ENCODE measurements around the gene MLLT6.

Gene MLLT6

GRCh38 chr17:38704606-38705522, at the start of gene MLLT6:
Gene MLLT6, plus strand, starts transcription at chr17:38705273. Its CDS starts 360 bp downstream, at chr17:38705633.
- DNase-seq: peak; percentile 85
- in situ Hi-C loops (cut with HindIII; ENCODE audit: low pct_ligation_motif_present, low pct_unique_long_range_greater_than_20kb, low sequenced_read_pairs): no loop called here

DNA sequence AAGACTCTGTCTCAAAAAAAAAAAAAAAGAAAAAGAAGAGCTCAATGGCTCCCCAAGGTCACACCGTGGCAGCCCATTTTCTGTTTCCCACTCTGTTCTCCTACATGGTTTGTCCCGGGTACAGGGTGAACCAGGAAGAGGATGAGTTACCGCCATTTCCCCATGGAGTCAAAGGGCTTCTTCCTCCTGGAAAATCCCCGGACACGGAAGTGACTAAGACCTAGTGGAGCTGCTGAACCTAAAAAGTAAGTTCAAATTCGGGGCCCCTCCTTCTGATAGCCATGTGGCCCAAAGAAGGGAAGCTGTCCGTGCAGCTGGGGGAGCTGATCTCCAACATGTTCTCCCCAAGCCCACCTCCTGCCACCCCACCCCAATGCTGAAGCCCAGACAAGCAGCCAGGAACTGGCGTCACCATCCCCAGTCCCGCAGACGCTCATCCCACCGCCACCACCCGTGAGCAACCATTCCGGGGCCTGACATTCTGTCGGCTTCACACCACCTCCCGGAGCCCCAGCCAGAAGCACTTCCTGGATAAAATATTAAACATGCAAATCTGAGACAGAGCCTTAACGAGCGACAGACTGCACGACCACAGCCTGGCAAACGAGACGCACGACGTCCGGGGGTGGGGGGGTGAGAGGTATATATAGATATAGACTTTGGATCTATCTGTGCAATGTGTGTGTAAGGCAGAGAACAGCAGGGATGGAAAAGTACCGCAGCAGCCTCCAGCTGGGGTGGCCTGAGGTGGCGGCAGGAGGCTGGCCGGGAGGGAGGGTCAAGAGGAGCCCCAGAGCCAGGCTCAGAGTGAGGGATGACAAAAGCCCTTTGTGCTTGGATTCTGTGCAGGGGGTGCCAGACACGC, 47.9 kb upstream of the MLLT6 start:
- DNase-seq: no peak
- in situ Hi-C loops (cut with HindIII; ENCODE audit: low pct_ligation_motif_present, low pct_unique_long_range_greater_than_20kb, low sequenced_read_pairs): no loop called here

GRCh38 chr17:38657824-38658740, 47.0 kb upstream of the MLLT6 start:
- DNase-seq: no peak
- in situ Hi-C loops (cut with HindIII; ENCODE audit: low pct_ligation_motif_present, low pct_unique_long_range_greater_than_20kb, low sequenced_read_pairs): no loop called here

GRCh38 chr17:38658741-38659345, 46.2 kb upstream of the MLLT6 start:
- no peak for DNase-seq
- in situ Hi-C loops (cut with HindIII; ENCODE audit: low pct_ligation_motif_present, low pct_unique_long_range_greater_than_20kb, low sequenced_read_pairs): no loop called here

DNA sequence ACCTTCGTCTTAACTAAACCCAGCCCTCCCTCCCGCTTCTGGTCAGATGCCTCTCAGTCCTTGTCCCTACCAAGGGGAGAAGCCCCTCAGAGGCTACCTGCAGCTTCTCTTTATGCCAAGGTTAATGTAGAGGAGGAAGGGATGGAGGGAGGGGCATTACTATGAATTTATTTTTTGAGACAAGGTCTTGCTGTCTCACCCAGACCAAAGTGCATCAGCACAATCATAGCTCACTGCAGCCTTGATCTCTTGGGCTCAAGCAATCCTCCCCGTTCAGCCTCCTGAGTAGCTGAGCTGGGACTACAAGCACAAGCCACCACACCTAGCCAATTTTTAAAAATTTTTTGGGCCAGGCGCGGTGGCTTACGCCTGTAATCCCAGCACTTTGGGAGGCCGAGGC, 45.7 kb upstream of the MLLT6 start:
- in situ Hi-C loops (cut with HindIII; ENCODE audit: low pct_ligation_motif_present, low pct_unique_long_range_greater_than_20kb, low sequenced_read_pairs): no loop called here
- no peak for DNase-seq

DNA sequence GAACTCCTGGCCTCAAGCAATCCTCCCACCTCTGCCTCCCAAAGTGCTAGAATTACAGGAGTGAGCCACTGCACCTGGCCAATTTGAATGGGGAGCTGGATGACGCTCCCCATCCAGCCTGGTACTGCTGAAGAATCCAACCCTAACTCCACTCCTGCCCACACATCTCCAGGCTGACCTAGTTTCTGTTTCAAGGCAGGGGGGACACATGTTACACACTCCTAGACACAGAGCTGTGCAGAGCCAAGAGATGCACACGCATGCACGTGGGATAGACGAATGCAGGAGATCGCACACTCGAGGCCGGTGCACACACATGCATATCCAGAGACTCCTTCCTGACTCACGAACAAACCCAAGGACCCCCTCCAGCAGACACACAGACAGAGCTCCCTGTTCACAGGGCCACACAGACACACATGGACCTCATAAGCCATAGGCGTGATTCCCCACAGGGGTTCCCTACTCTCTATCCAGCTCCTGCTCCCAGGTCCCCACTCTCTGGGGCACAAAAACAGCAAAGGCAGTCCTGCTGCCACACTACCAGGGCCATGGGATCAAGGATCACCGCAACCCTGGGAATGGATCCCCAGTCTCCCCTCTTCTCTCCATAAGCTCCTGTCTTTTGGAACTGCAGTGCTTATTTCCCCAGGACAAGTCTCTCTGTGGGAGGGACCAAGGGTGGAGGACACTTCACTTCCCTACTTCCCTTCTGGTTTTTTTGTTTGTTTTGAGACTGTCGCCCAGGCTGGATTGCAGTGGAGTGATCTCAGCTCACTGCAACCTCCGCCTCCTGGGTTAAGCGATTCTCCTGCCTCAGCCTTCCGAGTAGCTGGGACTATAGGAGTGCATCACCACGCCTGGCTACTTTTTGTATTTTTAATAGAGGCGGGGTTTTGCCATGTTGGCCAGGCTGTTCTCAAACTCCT, 44.7 kb upstream of the MLLT6 start:
- in situ Hi-C loops (cut with HindIII; ENCODE audit: low pct_ligation_motif_present, low pct_unique_long_range_greater_than_20kb, low sequenced_read_pairs): no loop called here
- DNase-seq: no peak

- in situ Hi-C loops (cut with HindIII; ENCODE audit: low pct_ligation_motif_present, low pct_unique_long_range_greater_than_20kb, low sequenced_read_pairs): no loop called here
- DNase-seq: peak; percentile 84
Measured at GRCh38 chr17:38663125-38663751, 41.8 kb upstream of the MLLT6 start.

DNA sequence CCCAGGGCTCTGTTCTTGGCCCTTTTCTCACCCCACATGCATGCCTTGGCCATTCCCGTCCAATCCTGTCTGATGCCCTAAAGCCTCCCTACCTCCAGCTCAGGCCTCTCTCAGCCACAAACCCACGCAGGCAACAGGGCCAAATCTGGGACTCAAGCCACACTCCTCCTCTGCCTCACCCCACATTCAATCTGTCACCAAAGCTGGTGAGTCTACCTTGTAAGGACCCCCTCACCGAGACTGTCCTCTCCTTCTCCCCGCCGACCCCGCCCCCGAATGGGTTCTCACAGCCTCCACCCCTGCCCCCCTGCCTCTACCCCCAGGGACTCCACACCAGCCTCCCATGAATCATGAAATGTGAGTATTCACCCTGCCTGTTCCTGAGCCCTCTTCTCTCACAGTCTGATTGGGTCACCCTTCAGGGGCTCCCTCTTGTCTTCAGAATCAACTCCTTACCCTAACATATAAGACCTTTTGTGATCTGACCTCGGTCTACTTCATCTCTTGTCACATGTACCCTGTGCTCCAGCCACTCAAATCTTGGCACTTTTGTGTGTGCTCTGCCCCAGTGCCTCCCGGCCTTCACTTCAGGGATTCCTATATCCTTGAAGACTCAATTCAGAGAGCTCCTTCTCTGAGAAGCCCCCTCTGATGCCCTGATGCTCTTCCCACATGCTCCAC, 41.0 kb upstream of the MLLT6 start:
- DNase-seq: no peak
- in situ Hi-C loops (cut with HindIII; ENCODE audit: low pct_ligation_motif_present, low pct_unique_long_range_greater_than_20kb, low sequenced_read_pairs): no loop called here

GRCh38 chr17:38667099-38667786, 37.8 kb upstream of the MLLT6 start:
- DNase-seq: peak; percentile 76
- in situ Hi-C loops (cut with HindIII; ENCODE audit: low pct_ligation_motif_present, low pct_unique_long_range_greater_than_20kb, low sequenced_read_pairs): no loop called here

DNA sequence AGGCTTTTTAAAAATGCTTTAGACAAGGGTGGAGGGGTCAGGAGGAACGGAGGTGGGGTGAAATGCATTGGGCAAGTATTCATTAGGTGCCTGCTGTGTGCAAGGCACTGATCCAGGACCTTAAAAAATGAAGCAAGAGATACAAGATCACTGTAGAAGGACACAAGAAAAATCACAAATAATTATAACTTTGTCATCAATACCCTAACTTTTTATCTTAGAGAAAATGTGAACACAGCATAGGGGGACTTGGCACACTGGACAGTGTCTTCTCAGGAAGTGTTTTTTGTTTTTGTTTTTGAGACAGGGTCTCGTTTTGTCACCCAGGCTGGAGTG, 37.3 kb upstream of the MLLT6 start:
- DNase-seq: no peak
- in situ Hi-C loops (cut with HindIII; ENCODE audit: low pct_ligation_motif_present, low pct_unique_long_range_greater_than_20kb, low sequenced_read_pairs): no loop called here

DNA sequence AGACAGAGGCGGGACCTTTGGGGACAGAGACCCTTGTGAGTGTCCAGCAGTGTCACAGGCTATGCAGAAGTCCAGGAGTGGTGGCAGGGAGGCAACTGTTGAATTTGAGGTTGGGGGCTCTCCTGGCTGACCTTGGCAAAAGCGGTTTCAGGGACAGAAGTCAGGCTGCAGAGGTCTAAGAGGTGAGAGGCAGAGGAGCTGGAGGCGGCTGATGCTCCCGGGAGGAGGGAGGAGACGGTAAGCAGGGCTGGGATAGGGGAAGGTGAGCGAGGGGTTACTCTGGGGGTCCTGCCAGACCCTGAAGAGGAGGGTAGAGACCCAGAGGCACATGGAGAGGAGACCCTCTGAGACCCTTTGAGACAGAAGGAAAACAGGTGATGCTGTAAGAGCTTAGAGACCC, 35.6 kb upstream of the MLLT6 start:
- in situ Hi-C loops (cut with HindIII; ENCODE audit: low pct_ligation_motif_present, low pct_unique_long_range_greater_than_20kb, low sequenced_read_pairs): no loop called here
- no peak for DNase-seq

DNA sequence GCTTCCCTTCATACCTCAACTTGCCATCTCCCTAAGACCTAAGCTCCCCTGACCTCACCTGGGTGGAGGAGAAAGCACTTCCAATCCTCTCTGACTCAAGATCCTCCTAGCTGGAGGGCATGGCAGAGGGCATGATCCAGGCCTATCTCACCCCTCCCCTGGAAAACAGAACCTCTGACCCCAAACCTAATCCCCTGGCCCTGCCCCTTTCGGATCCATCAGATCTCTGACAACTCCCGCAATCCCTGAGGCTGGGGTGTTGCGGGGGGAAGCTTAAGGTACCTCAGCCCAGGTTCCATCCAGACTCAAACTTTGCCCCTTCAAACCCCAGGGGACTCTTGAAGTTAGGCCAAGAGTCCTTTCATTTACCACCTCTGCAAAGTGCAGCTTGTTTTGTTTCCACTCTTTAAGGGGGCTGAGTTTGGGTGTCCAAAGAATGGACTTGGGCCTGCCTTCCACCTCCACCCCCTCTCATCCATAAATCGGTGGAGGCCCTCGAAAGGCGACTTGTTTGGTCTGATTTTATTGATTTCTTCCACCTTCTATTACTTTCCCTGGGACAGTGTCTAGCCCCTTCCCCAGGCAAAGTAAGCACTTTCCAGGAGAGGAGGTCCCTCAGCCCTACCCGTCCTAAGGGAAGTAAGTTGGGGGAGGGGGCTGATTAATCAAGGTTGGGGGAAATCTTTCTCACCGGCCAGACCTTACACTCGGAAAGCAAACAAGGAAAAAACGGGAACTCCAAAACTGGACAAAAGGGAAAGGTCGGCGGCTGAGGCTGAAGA, 32.9 kb upstream of the MLLT6 start:
- no peak for DNase-seq
- in situ Hi-C loops (cut with HindIII; ENCODE audit: low pct_ligation_motif_present, low pct_unique_long_range_greater_than_20kb, low sequenced_read_pairs): no loop called here

DNA sequence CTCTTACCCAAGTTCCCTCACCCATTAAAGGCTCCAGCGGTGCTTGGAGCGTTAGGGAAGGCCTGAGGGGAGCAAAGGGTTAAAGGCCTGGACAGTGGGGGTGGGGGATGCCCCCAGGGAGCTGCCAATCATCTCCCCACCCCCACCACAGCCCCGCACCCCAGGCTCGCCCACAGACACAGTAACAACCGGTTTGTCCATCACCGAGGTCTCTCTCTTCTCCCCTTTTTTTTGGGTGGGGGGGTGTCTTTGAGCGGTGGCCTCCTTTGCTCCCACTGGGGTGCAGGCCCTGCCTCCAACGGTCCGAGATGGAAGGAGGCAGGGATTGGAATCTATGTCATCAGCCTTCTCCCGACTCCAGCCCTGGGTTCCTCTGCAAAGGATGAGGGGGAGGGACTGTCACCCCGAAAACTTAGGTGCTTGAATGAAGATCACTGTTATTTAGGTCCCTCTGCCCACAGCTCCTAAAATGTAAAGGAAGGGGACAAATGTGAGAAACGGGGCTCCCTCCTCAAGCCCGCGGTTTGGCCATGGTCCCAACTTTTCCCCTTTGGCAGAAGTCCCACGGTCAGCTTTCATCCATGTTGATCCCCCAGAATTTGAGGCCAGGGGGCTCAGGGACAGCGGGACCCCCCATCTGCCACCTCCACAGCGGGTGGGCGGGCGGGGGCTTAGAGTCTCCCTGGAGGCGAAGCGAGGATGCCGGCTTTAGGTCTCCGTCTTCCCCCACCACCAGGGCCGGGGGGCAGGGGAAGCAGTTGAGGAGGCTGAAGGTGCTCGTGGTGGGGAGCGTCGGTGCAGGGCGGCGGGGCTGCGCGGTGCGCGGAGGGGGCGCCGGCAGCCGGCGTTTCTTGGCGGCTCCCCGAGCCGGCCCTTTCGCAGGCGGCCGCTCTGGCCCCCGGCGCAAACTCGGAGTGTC, 32.0 kb upstream of the MLLT6 start:
- in situ Hi-C loops (cut with HindIII; ENCODE audit: low pct_ligation_motif_present, low pct_unique_long_range_greater_than_20kb, low sequenced_read_pairs): no loop called here
- no peak for DNase-seq

DNA sequence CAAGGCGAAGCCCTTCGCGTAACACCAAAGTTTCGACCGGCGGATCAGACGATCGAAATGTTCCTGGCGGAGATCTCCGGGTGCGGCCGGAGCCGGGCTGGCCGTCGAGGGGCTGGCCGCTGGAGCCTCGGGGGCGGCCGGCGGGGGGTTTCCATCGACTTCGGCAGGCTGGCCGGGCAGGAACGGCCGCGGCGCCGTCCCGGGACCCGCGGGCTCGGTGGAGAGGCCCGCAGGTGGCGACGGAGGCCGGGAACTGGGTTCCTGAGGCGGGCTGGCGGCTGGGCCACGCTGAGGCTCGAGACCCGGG, 31.4 kb upstream of the MLLT6 start:
- DNase-seq: no peak
- in situ Hi-C loops (cut with HindIII; ENCODE audit: low pct_ligation_motif_present, low pct_unique_long_range_greater_than_20kb, low sequenced_read_pairs): no loop called here

Measured in ACHN (cell line).